GM21619 (cell line): ENCODE measurements around the gene GNAI3.

ENCODE experiments used
- ATAC-seq: cut with Tn5 transposase; IDR thresholded peaks from one replicate; pipeline ENCODE4 v1.9.1; 2021; ENCODE audit not compliant: unreplicated experiment

Gene GNAI3

DNA sequence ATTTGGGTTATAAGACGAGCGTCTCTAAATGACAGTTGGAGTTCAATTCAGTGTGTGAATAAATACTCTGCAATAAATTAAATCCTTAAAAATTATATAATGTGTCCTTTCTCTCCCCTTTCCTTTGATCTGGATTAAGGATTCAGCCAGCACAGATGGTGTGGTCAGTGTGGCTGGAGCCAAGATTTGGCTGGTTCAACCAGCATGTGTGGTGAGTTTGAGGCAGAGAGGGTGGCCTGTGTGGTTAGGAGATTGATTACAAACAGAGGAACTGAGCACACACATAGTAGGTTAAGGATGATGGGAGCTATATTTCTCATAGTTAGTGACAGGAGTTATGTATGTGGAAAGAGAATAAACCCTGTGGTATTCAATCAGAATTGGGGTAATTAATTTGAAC lies 24.7 kb upstream of the GNAI3 start:
- no peak for ATAC-seq

DNA sequence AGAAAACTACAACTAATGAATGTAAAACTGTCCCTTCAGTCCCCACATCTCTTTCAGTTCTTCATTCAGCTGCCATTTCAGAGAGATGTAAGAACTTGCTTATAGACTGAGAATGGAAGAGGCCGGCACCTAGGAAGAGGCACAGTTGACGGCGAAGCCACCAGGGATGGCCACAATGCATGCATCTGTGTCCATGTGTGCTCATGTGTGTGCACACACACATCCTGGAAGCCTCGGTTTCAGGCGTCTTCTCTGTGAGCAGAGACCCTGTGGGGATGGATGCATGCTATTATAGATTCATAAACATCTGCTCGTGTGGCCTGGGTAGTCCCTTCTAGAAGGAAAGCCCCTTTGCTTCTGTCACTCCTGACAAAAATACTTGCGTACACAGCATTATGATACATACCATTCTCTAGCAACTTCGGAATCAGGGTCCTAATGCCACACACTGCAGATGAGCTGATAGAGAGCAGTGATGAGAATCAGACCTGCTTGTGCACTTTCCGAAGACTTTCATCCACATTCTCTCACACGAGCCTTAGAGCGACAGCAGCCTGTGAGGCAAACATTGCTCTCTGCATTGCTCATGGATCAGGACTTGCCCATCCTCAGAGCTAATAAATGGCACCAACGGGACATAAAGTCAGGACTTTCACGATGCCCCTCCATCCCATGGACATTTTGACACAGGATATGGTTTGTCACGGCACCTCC lies 21.2 kb upstream of the GNAI3 start:
- peak; percentile 66 for ATAC-seq

DNA sequence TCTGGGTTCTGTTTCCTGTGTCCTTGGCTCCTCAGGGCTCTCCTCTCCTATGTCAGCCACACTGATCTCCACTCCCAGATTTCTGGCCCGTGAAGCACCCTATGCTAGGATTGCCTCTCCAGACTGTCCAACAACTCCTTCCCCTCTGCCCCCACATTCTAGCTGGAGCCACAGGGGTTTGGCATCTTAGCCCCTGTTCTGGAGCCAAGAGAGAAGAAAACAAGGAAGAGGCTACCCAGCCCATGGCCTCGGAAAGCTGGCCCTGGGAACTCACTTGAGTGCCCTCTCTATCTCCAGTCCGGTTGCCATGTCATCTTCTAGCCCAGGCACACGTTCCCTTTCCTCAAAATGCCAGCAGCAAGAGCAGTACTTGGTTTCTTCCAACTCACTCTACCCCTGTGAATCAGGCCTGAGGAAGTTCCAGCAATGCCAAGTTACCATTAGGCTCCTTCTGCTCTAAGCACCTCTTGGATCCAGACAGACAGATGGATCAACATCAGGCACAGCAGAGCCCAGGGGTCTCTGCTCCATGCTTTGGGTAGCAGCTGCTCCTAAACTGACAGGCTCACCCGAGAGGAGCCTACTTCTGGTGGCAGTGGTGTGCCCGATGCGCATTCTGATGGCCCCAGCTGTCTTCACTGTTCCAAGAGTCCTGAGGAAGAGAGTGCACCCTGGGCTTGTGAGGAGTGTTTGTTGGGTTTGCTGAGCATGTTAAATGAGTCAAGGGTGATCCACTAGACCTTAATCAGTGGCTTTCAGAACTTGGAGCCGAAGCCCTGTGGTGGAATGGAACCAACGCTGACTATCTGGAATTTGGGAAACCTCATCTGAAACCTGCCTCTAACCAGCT lies 20.3 kb upstream of the GNAI3 start:
- no peak for ATAC-seq

DNA sequence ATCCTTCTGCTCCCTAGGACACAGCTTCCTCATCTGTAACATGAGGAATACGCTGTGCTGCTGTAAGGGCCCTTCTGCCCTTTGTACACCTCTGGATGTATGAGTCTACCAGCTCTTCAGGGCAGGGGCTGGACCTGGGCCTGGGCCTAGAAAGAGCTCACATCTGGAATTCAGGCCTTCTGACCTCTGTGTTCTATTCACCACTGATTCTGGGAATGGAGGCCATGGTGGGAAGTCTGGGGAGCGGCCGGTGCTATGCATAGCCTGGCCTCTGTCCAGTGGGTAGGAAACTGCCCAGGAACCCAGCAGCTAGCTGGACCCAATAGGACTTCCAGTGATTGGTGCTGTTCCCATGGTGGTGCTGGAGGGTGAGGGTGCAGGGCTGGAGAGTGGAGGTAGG lies 19.7 kb upstream of the GNAI3 start:
- no peak for ATAC-seq

DNA sequence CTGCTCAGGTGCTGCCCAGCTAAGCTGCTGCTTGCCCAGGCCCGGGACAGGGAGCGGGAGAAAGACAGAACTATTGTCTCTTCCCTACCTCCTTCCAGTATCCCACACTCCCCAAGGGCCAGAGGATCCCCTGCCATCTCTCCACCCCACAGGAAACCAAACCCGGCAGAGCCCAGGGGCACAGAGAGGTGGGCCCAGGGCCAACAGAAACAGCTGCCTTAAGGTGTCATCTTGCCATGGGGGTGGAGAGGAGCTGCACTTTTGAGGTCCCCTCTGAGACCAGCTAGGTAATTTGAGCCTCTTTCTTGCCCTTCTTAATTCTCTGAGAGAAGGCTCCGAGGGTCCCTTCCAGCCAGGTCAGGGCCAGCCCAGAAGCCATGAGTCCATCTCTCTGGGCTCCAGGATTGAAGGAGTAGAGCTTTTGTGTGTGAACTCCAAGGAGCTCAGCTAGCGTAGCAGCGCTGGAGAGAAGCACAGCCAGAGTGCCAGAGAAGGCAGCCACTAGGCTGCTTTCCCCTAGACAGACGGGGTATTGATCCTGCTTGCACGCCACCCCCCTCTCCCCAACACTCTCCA lies 18.4 kb upstream of the GNAI3 start:
- no peak for ATAC-seq

DNA sequence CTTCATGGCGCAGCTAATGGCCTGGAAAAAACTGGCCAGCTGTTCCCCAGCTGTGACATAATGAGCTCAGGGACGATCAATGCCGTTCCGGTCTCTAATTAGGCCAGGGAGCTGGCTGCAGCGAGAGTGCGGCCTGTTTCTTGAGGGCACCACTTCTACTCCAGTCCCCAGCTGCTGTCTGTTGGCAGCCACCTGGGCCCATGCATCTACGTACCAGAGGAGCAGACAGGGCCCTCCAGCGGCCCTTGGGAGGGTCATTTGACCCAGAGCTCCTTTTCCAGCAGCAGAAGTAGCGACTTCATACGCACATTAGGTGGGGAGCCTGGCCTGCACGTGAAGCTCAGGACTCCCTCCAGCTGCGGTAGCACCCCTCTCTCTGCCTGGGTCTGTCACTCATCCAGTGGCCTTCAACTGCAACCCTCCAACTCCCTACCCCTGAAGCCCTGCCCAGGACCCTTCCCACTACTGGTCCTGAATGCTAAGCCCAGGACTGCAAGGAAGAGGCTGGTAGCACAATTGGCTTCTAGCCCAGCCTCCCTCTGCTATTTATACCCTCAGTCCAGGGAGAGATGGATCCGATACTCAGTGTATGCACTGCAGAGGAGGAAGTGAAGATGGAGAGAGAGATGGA lies 17.8 kb upstream of the GNAI3 start:
- no peak for ATAC-seq

DNA sequence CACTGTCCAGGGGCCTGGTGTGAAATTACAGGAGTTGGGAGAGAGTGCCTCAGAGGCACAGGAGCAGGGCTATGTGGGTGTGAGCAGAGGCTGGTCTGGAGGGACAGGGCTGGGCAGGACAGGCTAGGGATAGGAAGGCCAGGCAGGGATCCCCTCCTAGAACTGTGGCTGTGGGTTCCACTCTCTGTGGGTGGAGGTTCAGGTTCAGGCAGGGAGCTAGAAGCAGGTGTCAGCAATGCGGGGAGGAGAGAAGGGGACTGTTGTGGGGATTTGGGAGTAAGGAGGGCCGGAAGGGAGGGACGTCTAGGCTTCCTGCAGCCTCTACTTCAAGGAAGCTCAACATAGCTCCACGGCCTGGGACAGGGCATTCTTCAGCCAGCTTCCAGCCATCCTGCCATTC lies 17.0 kb upstream of the GNAI3 start:
- no peak for ATAC-seq

DNA sequence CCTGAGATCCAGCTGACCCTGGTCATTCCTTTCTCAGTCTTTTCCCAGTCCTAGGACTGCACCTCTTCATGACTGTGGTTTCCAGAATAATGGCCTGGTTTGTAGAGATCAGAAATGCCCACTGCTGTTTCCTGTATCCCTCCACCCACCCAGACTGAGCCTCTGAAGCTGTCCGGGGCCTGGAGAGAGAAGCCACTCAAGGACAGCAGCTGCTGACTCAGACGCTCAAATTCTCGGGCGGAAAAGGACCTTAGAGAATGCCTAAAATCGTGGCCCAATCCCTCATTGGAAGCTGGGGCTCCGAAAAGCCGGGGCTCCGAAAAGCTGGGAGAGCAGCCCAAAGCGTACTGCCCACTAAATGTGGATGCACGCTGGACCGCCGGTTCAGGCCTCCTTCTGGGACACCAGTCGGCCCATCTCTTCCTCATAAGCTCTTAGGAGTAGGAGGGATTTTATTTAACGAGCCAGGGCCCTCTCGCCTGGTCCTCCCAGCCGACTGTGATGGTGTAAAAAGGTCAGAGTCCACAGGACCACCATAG lies 16.5 kb upstream of the GNAI3 start:
- ATAC-seq: no peak

DNA sequence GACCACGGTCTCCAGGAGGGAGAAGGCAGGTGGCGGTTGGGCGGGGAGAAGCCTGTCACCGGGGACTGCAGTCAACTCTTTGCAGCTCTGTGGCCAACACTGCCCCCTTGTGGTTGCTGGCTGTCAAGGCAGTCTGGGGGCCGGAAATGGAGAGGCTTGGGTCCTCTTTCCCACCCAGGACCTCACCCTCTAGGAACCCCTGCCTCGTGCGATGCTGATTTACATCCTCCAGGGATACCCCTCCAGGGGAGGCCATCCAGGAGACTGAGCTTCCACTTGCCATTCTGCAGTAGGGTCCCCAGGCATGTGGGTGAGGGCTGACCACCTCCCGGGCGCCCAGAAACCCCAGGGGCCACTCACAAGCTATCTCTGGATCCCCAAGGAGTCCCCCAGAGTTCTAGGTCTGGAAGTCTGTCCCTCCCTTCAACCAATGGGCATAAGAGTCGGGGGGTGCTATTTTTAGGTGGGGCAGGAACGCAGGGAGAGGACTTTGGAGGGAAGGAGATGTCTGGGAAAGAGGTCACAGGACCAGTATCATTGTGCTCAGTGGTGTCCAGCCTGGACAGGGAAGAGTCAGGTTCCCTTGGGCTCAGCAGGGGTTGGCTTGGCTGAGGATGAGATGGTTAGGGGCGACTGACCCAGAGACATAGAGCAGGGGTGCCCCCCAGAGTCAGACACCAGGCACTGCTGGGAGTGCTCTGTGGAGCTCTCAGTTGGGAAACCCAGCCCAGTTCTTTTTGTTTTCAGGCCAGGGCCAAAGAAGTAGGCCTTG lies 15.9 kb upstream of the GNAI3 start:
- peak; percentile 83 for ATAC-seq

DNA sequence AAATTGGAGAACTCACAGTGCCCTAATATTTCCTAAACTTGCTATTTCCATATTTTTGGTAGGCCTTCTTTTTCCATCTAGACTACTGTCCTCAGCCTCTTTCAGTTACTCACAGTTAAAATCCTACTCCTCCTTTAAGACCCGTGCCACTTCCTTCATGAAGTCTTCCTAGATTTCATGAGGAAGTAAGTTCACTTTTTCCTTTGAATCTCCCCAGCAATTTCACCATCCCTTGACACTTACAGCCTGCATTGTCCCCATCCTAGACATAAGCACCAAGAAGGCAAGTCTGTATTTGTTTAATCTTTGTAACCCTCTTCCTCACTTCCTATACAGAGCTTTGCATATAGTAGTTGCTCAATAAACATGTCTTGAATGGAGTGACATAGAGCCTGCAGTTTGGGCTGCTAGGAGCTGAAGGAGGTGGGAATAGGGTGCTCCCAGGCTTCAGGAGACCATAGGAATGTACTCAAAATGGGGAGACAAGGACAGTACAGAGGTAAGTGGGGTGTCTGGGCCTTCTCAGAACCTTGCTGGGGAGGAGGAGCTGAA lies 14.0 kb upstream of the GNAI3 start:
- ATAC-seq: no peak

DNA sequence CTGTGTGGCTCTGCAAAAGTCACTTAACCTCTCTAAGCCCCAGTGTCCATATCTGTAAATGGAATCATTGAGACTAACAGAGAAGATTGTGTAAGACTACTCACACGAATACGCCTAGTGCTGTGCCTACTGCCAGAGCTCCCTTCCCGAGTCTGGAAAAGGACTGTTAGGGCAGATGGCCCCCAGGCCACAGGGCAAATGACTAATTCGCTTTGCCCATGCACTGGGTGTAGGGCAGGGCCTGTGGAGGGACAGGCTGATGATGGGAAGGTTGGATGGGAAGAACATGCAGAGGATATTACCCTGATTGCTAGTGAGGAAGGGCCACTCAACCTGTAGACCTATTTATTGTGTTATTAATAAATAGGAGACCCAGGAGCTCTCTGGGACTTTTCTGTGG lies 12.9 kb upstream of the GNAI3 start:
- ATAC-seq: no peak

DNA sequence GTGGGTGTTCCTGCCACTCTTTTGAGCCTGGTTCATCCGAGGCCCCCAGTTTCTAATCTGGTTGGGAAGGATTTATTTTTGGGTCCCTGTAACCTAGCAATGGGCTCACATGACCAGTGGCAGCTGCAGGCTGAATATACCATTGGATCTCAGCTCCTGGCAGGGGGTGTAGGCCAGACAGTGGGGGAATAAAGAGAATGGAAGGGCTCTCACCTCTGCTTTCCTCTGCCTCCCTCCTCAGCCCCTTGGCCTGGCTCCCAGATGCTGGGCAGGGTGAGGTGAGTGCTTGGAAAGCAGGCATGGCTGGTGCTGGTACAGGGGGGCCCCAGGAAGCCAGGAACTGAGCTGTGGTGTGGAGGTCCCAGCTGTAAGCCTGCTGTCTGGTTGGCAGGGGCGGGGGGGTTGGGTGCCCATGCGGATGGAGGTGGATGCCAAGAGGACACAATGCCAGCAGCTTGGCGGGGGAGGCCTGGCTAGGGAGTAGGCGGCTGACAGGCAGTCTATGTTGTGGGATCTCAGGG lies 12.4 kb upstream of the GNAI3 start:
- ATAC-seq: no peak

DNA sequence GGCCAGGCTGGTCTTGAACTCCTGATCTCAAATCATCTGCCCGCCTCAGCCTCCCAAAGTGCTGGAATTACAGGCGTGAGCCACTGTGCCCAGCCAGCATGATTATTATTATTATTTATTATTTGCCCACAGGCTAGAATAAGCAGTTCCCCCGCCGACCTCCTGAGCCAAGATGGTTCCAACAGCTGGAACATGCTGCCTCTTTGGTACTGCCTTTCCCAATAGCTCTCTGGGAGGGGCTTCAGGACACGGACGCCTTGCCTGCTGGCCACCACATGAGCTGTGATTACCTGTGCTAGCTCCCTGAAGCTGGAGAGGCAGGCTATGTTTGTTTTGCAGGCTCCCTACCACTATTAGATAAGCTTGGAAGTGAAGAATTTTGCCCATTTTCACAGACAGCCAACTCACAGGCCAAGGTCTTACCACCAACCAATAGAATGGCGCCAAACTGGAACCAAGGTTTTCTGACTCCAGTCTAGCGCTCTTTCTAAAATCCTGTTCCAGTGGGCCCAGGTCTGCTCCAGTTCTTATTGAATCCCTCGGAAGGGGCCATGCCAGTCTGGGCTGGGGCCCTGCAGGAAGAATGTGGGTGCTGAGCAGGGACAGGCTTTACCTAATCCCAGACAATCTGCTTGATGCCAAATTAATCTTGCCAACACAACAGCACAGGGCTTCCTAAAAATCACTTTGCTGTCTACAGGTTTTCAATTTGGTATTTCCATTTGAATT lies 10.8 kb upstream of the GNAI3 start:
- no peak for ATAC-seq

DNA sequence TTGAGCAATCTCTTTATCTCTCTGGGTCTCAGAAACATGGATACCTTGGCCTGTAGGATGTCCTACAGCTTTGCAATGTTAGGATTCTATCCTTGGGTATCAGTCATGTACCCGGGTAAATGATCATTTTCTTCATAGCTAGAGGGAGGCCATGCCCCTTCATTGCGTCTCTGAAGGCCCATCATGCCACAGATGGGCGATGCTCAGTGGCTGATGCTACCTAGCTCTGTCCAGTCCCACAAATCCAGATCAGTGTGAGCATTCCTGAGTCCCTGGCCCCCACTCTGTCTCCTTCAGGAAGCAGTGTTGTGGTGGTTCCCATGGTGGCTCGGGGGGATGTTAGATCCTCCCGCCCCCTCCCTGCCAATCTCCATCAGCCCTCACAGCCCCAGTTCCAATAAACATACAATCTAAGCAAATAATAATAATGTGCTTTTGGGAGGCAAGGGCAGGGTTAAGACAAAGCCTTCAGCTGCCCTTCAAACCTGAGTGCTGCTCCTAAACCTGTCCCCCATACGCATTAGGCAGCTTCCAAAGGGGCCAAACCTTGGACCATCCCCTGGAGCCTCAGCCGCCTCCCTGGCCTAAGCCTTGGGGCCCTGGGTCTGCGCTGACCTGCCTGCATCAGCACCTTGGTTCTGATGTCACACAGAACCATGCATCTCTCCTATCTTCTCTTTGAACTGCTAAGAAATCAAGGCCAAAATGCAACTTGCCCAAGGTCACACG lies 9.4 kb upstream of the GNAI3 start:
- ATAC-seq: no peak

DNA sequence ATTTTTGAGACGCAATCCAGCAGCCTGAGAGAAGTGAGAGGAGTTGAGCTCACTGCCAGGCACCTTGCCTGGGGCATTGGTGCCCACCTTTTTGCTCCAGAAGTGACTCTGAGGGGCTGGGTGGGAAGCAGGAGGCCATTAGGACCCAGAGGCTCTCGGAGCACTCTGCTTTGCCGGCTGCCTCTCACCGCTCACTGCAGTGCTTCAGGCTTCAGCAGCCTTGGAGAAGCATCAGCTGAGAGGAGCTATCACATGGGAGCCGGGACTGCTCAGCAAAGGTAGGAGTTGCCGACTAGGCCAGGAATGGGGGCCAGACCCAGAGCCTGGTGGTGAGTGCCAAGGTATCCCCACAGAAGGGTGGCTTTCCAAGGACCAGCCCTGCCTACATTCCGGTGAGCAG lies 8.7 kb upstream of the GNAI3 start, which contains the start of gene GPR61:
GPR61 (plus strand) TSS at position 197 of the 400 bp plus-strand sequence. CDS start 3,151 bp downstream, outside the sequence.
- no peak for ATAC-seq

DNA sequence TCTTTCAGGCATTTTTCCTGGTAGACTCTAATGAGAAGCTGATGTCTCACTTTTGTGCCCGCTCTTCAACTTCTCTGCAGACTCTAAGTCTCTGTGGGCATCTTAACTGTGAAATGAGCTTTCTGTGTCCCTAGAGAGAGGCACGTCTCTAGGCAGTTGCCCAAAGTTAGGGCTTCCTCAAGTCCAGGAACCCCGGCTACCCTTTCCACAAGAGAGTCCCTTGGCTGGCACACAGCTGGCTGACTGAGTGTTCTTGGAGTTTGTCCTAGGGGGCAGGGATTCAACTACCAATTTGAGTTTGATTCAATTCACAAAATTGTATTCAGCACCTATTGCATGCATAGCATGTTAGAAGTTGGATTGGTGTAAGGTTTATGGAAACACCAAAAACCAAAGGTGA lies 7.3 kb upstream of the GNAI3 start:
- no peak for ATAC-seq

DNA sequence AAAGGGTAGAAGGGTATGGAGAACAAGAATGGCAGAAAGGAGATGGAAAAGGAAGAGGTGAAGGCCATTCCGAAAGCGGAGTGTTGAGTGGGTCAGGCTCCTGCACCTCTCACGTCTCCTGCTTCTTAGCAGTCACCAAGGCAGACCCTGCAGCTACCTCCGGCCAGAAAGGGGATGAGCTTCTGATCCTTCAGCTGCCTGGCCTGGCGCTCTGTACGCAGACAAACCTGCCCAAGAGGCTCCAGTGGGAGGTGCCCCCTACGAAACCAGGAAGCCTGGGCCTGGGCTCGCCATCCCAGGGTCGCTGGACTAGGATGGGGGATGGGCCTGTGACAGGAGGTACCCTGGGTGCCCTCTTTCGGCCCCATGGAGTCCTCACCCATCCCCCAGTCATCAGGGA lies 5.8 kb upstream of the GNAI3 start:
- ATAC-seq: no peak

DNA sequence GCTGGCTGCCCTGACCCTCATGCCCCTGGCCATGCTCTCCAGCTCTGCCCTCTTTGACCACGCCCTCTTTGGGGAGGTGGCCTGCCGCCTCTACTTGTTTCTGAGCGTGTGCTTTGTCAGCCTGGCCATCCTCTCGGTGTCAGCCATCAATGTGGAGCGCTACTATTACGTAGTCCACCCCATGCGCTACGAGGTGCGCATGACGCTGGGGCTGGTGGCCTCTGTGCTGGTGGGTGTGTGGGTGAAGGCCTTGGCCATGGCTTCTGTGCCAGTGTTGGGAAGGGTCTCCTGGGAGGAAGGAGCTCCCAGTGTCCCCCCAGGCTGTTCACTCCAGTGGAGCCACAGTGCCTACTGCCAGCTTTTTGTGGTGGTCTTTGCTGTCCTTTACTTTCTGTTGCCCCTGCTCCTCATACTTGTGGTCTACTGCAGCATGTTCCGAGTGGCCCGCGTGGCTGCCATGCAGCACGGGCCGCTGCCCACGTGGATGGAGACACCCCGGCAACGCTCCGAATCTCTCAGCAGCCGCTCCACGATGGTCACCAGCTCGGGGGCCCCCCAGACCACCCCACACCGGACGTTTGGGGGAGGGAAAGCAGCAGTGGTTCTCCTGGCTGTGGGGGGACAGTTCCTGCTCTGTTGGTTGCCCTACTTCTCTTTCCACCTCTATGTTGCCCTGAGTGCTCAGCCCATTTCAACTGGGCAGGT lies 5.0 kb upstream of the GNAI3 start:
- ATAC-seq: no peak
